ENCODE results near the gene XIRP1.

Gene XIRP1

DNA sequence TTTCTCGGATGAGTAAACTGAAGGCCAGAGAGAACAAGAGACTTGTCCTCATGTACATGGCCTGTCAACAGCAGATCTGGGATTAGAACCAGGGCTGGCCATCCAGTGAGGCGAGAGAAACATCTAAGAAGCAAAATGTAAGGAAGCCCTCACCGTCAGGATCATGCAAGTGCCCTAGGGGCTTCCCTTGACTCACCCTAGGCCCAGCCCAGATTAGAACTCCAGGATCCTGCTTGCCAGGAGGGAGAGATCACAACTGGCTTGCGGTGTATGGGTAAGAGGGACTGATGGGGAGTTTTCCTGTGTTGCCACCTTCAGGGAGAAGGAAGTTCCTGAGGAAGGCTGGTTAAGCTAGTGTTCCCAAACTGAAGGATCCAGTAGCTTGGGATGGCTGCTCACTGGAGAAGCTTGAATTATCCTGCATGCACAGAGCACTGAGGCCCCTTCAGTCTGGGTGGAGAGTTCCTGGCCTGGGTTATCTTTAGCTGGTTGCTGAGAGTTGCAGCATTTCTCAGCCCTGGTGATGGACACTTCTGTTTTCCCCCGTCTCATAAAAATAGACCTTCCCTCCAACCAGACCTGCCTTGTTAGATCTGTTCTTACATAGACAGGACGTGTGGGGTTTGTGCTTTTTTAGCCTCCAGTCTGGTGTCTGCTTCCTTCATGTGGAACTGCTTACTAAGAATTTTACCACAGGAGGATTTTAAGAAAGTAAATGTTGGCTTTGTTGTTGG is 28.2 kb upstream of the XIRP1 start:
- ChIA-PET CTCF (interaction anchor here (1.9 to 13.7 kb wide), 2 partner anchors 12 to 72 kb away, joined by 6 to 188 read pairs; no protein-coding TSS in a partner anchor), POLR2A (no interaction called here)
- no peak overlapping the region for H3K4me3 ChIP-seq (ENCODE audit: low read depth, low read length)
- TF ChIP-seq, protein P1, sequence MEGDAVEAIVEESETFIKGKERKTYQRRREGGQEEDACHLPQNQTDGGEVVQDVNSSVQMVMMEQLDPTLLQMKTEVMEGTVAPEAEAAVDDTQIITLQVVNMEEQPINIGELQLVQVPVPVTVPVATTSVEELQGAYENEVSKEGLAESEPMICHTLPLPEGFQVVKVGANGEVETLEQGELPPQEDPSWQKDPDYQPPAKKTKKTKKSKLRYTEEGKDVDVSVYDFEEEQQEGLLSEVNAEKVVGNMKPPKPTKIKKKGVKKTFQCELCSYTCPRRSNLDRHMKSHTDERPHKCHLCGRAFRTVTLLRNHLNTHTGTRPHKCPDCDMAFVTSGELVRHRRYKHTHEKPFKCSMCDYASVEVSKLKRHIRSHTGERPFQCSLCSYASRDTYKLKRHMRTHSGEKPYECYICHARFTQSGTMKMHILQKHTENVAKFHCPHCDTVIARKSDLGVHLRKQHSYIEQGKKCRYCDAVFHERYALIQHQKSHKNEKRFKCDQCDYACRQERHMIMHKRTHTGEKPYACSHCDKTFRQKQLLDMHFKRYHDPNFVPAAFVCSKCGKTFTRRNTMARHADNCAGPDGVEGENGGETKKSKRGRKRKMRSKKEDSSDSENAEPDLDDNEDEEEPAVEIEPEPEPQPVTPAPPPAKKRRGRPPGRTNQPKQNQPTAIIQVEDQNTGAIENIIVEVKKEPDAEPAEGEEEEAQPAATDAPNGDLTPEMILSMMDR (IDR thresholded peaks at IDR 0.05; ENCODE audit: insufficient read depth, low read length, missing control alignments): no peak
- no peak for DNase-seq (ENCODE audit: low read depth, low spot score)

DNA sequence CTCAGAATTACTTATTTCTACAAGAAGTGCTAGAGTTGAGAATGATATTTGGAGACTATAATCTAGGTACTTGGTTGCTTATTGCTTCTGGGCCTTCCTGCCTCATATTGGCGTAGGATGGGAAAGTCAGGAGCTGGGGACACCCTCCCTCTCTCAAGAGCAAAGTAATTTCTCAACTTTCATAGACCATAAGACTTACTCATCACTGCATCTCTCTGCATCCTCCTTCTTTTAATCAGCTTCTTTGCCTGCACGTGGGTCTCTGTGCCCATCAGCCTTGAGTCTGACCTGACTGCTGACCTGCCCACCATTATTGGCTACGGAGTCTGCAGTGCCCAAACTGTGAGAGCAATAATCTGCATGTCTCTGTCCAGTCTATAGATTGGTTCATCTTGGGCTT is 27.3 kb upstream of the XIRP1 start:
- H3K4me3 ChIP-seq (ENCODE audit: low read depth, low read length): no peak overlapping the region
- CTCF ChIA-PET: interaction anchor here (0.6 to 13.7 kb wide), 4 partner anchors 11 to 101 kb away, joined by 3 to 188 read pairs (median 4); no protein-coding TSS in a partner anchor
- DNase-seq (ENCODE audit: low read depth, low spot score): no peak
- POLR2A ChIA-PET: no interaction called here
- TF ChIP-seq, protein P1 (IDR thresholded peaks at IDR 0.05; ENCODE audit: insufficient read depth, low read length, missing control alignments): no peak

- CTCF ChIA-PET: interaction anchor here (1.0 to 13.7 kb wide), 3 partner anchors 9 to 76 kb away, joined by 4 to 188 read pairs (median 5); no protein-coding TSS in a partner anchor
- TF ChIP-seq, protein P1 (IDR thresholded peaks at IDR 0.05; ENCODE audit: insufficient read depth, low read length, missing control alignments): no peak
- no peak overlapping the region for H3K4me3 ChIP-seq (ENCODE audit: low read depth, low read length)
- DNase-seq (ENCODE audit: low read depth, low spot score): no peak
- POLR2A ChIA-PET: no interaction called here
Observed at GRCh38 chr3:39216176-39216790, 23.9 kb upstream of the XIRP1 start.

DNA sequence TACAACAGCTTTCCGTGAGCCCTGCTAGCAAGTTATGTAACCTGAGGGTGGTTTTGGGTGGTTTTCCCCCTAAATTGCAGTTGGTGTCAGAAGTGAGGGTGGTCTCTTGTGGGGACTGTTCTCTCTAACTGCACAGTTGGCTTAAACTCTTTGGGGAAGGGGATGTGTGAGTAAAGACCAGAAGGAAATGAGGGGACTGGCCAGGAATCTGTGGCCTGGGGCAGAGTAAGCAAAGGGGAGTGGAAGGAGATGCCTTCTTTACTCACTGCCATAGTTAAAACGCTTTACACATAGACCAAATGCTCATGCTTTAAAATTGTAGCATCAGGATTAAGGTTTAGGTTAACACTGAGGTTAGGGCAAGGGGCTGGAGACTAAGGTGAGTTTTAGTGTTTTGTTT is 21.2 kb upstream of the XIRP1 start:
- DNase-seq (ENCODE audit: low read depth, low spot score): no peak
- POLR2A ChIA-PET: no interaction called here
- CTCF ChIA-PET: interaction anchor here (1.1 to 13.7 kb wide), 4 partner anchors 8 to 88 kb away, joined by 6 to 188 read pairs (median 8); no protein-coding TSS in a partner anchor
- H3K4me3 ChIP-seq (ENCODE audit: low read depth, low read length): no peak overlapping the region
- TF ChIP-seq, protein P1 (IDR thresholded peaks at IDR 0.05; ENCODE audit: insufficient read depth, low read length, missing control alignments): no peak

DNA sequence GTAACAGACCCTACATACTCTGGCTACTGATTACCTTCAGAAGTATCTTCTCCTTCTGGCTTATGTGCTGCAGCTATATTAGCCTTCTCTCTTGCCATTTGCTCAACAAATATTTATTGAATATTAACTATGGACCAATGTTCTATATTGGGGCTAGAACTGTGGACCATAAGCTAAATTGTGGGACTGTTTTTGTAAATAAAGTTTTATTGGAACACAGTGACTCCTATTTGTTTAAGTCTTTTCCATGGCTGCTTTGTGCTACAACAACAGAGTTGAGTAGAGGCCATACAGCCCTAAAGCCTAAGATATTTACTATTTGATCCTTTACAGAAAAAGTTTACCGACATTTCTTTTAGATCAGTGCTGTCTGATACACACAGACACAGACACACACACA is 20.3 kb upstream of the XIRP1 start:
- no peak for DNase-seq (ENCODE audit: low read depth, low spot score)
- CTCF ChIA-PET: interaction anchor here (1.1 to 13.7 kb wide), 3 partner anchors 23 to 87 kb away, joined by 6 to 188 read pairs (median 9); no protein-coding TSS in a partner anchor
- POLR2A ChIA-PET: no interaction called here
- no peak overlapping the region for H3K4me3 ChIP-seq (ENCODE audit: low read depth, low read length)
- TF ChIP-seq, protein P1 (IDR thresholded peaks at IDR 0.05; ENCODE audit: insufficient read depth, low read length, missing control alignments): no peak

Data from AG04449 (cell line).